GM18526 (cell line): ENCODE results near the gene ALPK3.

Experiments used
- POLR2A ChIP-seq: IDR thresholded peaks from 3 replicates; pipeline ENCODE4 v1.6.1; 2011; ENCODE audit not compliant: insufficient read length; ENCODE audit errors: extremely low read depth

Gene ALPK3

DNA sequence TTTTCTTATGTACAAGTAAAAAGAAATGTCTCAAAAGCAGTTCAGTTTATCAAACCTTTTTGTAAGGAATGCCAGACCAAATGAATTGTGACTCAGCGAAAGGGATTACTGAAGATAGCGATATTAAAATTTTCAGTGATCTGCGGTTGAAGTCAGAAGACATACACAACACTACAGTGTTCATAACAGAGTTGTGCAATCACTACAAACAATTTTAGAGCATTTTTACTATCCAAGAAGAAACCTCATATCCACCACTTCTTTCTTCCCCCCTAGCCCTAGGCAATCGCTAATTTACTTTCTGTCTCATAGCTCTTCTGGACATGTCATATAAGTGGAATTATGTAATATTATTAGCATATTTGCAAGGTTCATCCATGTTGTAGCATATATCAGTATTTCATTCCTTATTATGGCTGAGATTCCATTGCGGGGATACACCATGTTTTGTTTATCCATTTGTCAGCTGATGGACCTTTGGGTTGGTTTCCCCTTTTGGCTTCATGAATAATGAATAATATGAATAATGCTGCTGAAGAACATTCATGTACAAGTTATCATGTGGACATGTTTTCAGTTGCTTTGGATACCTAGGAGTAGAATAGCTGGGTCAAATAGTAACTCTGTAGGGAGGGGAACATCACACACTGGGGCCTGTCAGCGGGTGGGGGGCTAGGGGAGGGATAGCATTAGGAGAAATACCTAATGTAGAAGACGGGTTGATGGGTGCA lies 23.6 kb upstream of the ALPK3 start:
- no peak for TF ChIP-seq POLR2A

DNA sequence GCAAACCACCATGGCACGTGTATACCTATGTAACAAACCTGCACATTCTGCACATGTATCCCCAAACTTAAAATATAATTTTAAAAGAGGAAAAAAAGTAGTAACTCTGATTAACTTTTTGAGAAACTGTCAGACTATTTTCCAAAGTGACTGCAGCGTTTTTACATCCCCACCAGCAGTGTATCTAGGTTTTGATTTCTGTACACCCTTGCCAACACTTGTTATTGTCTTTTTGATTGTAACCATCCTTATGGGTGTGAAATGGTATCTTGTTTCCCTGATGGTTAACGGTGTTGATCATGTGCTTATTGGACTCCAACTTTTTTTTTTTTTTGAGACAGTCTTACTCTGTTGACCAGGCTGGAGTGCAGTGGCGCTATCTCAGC lies 23.0 kb upstream of the ALPK3 start:
- TF ChIP-seq POLR2A: no peak

GRCh38 chr15:84795186-84795585 lies 22.0 kb upstream of the ALPK3 start:
- TF ChIP-seq POLR2A: no peak

GRCh38 chr15:84797212-84797611 lies 19.9 kb upstream of the ALPK3 start:
- TF ChIP-seq POLR2A: no peak

GRCh38 chr15:84797801-84798200 lies 19.4 kb upstream of the ALPK3 start:
- no peak for TF ChIP-seq POLR2A

GRCh38 chr15:84798436-84798946 lies 18.7 kb upstream of the ALPK3 start:
- no peak for TF ChIP-seq POLR2A

GRCh38 chr15:84799511-84800187 lies 17.5 kb upstream of the ALPK3 start:
- TF ChIP-seq POLR2A: no peak

GRCh38 chr15:84800365-84800806 lies 16.8 kb upstream of the ALPK3 start:
- TF ChIP-seq POLR2A: no peak

DNA sequence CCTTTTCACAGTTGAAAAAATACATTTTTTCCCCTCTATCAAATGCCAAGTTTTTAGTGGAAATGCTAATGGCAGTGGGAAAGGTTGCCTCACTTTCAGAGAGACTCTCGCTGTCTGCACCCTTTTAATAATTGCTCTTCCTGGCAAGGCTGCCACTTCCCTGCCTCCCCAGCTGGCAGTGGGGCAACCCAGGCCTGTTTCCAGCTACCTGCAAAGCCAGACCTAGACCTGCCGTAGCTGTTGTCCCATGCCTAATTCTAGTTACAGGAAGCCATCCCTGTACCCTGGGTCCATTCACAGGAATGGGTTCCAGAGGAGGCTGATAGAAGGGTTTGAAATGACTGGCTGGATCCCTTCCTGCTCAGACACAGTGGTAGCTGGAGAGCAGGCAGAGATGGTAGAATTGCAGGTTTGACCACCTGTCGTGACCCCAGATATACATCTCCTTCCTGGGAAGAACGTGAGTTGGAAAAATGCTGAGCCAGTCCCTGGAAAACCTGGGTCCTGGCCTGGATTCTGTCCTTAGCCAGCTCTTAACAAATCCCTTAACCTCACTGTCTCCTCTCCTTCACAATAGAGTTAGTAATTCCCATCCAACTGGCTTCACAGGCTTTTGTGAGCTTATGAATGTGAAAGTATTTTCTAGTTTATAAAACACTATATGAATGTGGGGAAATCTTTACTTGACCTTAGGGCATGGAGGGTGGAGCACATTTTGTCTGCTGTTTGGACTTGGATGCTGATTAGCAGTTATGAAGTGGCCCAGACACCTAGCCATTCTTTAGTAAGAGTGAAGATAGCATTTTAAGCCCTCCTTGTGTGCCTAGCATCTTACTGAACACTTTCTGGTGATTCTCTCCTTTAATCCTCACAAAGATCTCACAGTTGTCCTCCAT lies 12.9 kb upstream of the ALPK3 start:
- no peak for TF ChIP-seq POLR2A

GRCh38 chr15:84805221-84805620 lies 11.9 kb upstream of the ALPK3 start:
- no peak for TF ChIP-seq POLR2A

- no peak for TF ChIP-seq POLR2A
These were observed 9.9 kb upstream of the ALPK3 start for GRCh38 chr15:84807228-84807627.

GRCh38 chr15:84810073-84810840 lies 6.9 kb upstream of the ALPK3 start:
- no peak for TF ChIP-seq POLR2A

- TF ChIP-seq POLR2A: no peak
These were observed 6.0 kb upstream of the ALPK3 start for GRCh38 chr15:84811151-84811550.

- no peak for TF ChIP-seq POLR2A
These were observed 5.3 kb upstream of the ALPK3 start for GRCh38 chr15:84811828-84812227.

- TF ChIP-seq POLR2A: no peak
These were observed 4.3 kb upstream of the ALPK3 start for GRCh38 chr15:84812842-84813241.

DNA sequence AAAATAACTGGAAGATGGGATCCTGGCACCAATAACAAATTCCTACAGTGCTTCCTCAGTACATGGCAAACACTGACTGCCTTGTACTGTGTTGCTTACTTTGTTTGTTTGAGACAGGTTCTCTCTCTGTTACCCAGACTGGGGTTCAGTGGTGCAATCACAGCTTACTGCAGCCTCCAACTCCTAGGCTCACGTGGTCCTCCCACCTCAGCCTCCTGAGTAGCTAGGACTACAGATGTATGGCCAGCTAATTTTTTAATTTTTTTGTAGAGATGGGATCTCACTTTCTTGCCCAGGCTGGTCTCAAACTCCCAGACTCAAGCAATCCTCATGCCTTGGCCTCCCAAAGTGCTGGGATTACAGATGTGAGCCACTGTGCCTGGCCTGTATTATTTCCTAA lies 3.7 kb upstream of the ALPK3 start:
- no peak for TF ChIP-seq POLR2A
